ENCODE results near the gene ZNF628. TPM values are rescaled to one million over a fixed set of nuclear protein-coding genes. Genes with fewer than 3 reads are reported as not detected.
A peak's percentile ranks its signal among the peaks of the same experiment; 100 is the strongest.

Gene ZNF628
- 8.8 and 10.0 TPM in 2 replicates for total RNA-seq

DNA sequence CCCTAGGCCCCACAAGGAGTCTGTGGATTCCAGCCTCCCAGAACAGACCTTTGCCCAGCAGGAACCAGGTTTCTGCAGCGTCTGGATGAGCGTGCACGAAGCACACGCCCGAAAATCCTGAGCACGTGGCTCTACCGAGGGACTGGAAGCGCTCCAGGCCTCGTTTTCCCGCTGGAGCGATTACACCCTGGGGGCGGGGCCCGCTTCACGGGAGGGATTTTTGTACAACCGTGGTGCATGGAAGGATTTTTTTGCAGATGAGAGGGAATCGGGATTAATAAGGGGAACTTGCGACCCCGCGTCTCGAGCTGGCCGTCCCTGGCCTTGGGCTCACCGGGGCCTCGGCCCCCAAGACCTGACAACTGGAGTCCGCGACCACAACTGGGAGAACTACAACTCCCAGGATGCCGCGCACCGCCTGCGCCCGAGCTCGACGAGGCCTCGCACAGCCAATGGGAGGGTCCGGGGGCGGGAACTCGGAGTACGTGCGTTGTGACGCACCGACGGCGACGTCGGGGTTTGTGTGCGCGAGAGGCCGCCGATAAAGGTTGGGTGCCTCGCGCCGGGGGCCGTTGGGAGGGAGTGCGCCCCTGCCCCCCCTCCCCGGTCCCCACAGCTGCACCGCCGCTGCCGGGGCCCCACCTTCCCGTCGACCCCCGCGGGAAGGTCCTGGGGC lies at the start of gene ZNF628:
Gene ZNF628 (plus strand): TSS at position 518 of the 676 bp plus-strand sequence. CDS start 3,294 bp downstream, outside the sequence.
- DNase-seq, result peak; percentile 99
- H3K27me3 Mint-ChIP-seq, result no peaks in the 10 kb centered on the region
- peak within 1 kb of the TSS; percentile 96 for H3K27ac Mint-ChIP-seq
- intact Hi-C loops (cut with micrococcal nuclease), result loop anchor here (1.0 to 5.0 kb wide), 5 partner anchors 9 to 1014 kb away; partner anchors contain the start of genes FIZ1, ISOC2, LENG9 and NAT14
- peaks cover 23% of the 10 kb centered on the region for H3K4me1 Mint-ChIP-seq
- peak within 1 kb of the TSS; percentile 93 for H3K4me3 Mint-ChIP-seq
- peaks cover 3% of the 10 kb centered on the region for H3K36me3 Mint-ChIP-seq (ENCODE audit: low read depth)
- H3K9me3 Mint-ChIP-seq, result no peaks in the 10 kb centered on the region

DNA sequence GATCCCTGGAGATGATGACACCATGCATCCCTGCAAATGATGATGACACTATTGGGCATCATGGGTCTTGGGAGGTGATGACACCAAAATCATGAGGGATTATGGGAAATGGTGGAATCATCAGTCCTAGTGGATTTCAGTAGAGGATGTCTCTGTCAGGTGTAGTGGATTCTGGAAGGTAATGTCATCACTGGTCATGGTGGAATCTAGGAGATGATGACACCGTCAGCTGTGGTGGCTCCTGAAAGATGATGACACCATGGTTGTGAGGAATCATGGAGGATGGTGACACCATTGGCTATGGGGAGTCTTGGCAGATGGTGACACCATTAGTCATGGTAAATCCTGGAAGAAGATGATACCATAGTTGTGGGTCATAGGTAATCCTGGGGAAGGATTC lies 45.2 kb upstream of the ZNF628 start:
- Mint-ChIP-seq H3K4me1 (no peaks in the 10 kb centered on the region), H3K4me3 (no peak overlapping the region), H3K27ac (no peak overlapping the region), H3K36me3 (ENCODE audit: low read depth) (no peaks in the 10 kb centered on the region), H3K9me3 (peaks cover 5% of the 10 kb centered on the region), H3K27me3 (peaks cover 19% of the 10 kb centered on the region)
- intact Hi-C loops (cut with micrococcal nuclease), result no loop called here
- no peak for DNase-seq

DNA sequence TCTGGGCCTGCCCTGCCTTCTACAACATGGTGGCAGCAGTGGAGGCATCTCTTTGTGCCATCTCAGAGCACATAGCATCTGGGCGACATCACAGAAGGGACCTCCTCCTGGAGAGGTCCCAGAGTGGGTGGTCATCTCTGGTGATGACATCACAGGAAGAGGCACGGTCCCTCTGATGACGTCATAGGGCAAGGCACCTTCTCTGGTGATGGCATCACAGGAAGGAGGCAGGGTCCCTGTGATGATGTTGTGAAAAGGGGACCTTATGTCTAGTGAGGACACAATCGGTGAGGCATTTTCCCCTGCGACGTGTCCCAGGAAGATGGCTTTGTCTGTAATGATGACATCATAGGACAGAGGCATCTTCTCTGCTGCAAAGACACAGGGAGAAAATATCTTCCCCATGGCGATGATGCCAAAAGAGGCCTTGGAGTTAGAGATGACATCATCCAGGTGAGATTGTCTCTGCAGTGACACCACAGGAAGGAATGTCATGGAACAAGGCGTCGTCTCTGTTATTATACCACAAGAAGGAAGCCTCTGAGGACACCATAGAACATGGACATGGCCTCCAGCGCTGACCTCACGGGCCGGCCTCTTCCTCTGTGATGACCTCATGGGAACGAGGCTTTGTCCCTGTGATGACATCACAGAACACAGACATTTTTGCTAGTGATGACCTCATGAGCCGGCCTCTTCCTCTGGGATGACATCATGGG lies 44.0 kb upstream of the ZNF628 start:
- peaks cover 26% of the 10 kb centered on the region for H3K27me3 Mint-ChIP-seq
- H3K9me3 Mint-ChIP-seq, result peaks cover 5% of the 10 kb centered on the region
- no peak for DNase-seq
- no peak overlapping the region for H3K27ac Mint-ChIP-seq
- intact Hi-C loops (cut with micrococcal nuclease), result no loop called here
- H3K4me1 Mint-ChIP-seq, result peaks cover under 1% of the 10 kb centered on the region
- H3K36me3 Mint-ChIP-seq (ENCODE audit: low read depth), result no peaks in the 10 kb centered on the region
- no peak overlapping the region for H3K4me3 Mint-ChIP-seq

DNA sequence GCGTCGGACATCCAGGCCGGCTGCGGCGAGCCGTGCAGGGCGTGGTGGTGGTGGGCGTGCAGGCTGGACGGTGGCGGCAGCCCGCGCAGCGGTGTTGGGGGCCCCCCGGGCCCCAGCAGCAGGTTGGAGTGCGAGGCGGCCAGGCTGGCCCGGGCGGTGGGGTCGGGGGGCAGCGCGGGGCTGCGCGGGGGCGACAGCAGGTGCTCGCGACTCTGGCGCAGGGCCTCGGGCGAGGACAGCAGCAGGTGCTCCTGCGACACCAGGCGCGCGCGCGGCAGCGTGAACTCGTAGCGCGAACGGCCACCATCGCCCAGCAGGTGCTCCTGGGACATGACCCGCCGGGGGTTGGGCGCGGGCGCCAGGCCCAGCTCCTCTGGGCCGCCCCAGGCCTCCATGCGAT lies 43.1 kb upstream of the ZNF628 start:
- no peak for DNase-seq
- Mint-ChIP-seq H3K4me1 (peaks cover 2% of the 10 kb centered on the region), H3K9me3 (peaks cover 5% of the 10 kb centered on the region), H3K27me3 (peaks cover 29% of the 10 kb centered on the region), H3K27ac (no peak overlapping the region), H3K4me3 (no peak overlapping the region), H3K36me3 (ENCODE audit: low read depth) (no peaks in the 10 kb centered on the region)
- intact Hi-C loops (cut with micrococcal nuclease), result no loop called here

DNA sequence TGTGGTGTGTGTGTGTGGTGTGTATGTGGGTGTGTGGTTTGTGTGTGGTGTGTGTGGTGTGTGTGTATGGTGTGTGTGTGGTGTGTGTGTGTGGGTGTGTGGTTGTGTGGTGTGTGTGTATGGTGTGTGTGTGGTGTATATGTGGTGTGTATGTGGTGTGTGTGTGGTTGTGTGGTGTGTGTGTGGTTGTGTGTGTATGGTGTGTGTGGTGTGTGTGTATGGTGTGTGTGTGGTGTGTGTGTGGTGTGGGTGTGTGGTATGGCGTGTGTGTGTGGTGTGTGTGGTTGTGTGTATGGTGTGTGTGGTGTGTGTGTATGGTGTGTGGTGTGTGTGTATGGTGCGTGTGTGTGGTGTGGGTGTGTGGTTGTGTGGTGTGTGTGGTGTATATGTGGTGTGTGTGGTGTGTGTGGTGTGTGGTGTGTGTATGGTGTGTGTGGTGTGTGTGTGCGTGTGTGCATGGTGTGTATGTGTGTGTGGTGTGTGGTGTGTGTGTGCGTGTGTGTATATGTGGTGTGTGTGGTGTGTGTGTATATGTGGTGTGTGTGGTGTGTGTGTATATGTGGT lies 42.0 kb upstream of the ZNF628 start:
- intact Hi-C loops (cut with micrococcal nuclease), result no loop called here
- no peak for DNase-seq
- H3K27ac Mint-ChIP-seq, result no peak overlapping the region
- no peak overlapping the region for H3K4me3 Mint-ChIP-seq
- H3K9me3 Mint-ChIP-seq, result peaks cover 5% of the 10 kb centered on the region
- H3K27me3 Mint-ChIP-seq, result peaks cover 33% of the 10 kb centered on the region
- H3K4me1 Mint-ChIP-seq, result peaks cover 2% of the 10 kb centered on the region
- no peaks in the 10 kb centered on the region for H3K36me3 Mint-ChIP-seq (ENCODE audit: low read depth)

DNA sequence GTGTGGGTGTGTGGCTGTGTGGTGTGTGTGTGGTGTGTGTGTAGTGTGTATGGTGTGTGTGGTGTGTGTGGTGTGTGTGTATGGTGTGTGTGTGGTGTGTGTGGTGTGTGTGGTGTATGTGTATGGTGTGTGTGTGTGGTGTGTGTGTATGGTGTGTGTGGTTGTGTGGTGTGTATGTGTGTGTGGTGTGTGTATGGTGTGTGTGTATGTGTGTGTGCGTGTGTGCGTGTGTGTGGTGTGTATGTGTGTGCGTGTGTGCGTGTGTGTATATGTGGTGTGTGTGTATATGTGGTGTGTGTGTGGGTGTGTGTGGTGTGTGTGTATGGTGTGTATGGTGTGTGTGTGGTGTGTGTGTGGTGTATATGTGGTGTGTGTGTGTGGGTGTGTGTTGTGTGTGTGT lies 41.4 kb upstream of the ZNF628 start:
- Mint-ChIP-seq H3K27me3 (peaks cover 37% of the 10 kb centered on the region), H3K4me3 (no peak overlapping the region), H3K4me1 (peaks cover 2% of the 10 kb centered on the region), H3K9me3 (peaks cover 5% of the 10 kb centered on the region), H3K36me3 (ENCODE audit: low read depth) (no peaks in the 10 kb centered on the region), H3K27ac (no peak overlapping the region)
- intact Hi-C loops (cut with micrococcal nuclease), result no loop called here
- DNase-seq, result no peak

DNA sequence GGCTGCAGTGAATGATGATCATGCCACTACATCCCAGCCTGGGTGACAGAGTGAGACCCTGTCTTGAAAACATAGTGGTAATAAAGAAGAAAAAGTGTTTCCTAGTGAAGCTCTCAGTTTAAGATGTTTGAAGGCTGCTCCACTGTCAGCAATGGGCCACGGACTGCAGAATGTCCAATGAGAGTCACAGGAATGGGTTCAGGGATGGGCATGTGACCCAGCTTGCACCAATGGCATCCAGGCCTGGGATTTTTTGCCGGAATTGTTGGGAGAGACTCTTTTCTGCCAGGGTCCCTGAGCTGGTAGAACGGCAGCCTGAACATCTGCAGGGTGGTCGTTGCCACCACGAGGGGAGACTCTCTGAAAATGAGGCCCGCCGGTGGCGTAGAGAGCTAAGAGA lies 39.6 kb upstream of the ZNF628 start:
- no peak for DNase-seq
- Mint-ChIP-seq H3K27ac (no peak overlapping the region), H3K4me1 (peaks cover 11% of the 10 kb centered on the region), H3K36me3 (ENCODE audit: low read depth) (peaks cover 2% of the 10 kb centered on the region), H3K27me3 (peaks cover 46% of the 10 kb centered on the region), H3K9me3 (no peaks in the 10 kb centered on the region), H3K4me3 (no peak overlapping the region)
- intact Hi-C loops (cut with micrococcal nuclease), result no loop called here

DNA sequence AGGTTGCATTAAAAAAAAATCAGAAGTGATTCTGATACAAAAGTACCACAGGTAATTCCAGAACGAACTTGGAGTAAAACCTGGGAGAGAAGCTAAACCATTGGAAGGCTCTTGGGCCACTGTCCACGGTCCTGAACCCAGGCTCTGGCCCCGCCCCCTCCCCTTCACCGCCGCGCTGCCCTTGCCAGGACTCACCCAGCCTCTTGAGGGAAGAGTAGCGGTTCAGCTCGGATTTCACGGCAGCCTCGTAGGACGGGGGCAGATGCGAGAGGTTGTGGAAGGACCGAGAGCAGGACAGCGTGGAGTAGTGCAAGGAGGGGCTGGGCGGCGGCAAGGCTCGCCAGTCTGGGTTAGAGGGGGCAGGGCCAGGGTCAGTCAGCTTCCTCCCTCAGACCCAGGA lies 39.0 kb upstream of the ZNF628 start:
- peaks cover 44% of the 10 kb centered on the region for H3K27me3 Mint-ChIP-seq
- peak; percentile 77 for DNase-seq
- intact Hi-C loops (cut with micrococcal nuclease), result no loop called here
- no peaks in the 10 kb centered on the region for H3K9me3 Mint-ChIP-seq
- H3K4me3 Mint-ChIP-seq, result no peak overlapping the region
- H3K36me3 Mint-ChIP-seq (ENCODE audit: low read depth), result peaks cover 2% of the 10 kb centered on the region
- peaks cover 11% of the 10 kb centered on the region for H3K4me1 Mint-ChIP-seq
- H3K27ac Mint-ChIP-seq, result no peak overlapping the region

DNA sequence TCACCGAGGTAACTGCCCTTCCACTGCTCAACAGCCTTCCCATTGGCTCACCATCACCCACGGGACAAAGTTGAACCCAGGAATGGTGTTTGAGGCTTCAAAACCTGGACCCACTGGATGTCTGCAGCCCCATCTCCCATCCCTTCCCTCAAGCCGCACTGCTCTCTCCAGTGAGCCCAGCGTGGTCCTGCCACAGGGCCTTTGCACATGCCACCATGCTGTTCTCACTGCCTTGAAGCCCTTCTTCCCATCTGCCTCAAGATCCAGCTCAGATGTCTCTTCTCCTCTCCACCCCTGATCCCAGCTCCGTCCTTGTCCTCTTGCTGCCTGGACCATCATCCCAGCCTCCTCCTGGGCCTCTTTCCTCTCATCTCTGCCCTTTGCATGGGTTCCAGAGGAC lies 37.4 kb upstream of the ZNF628 start:
- H3K4me3 Mint-ChIP-seq, result no peak overlapping the region
- DNase-seq, result no peak
- no peak overlapping the region for H3K27ac Mint-ChIP-seq
- peaks cover 14% of the 10 kb centered on the region for H3K4me1 Mint-ChIP-seq
- H3K27me3 Mint-ChIP-seq, result peaks cover 52% of the 10 kb centered on the region
- no peaks in the 10 kb centered on the region for H3K9me3 Mint-ChIP-seq
- H3K36me3 Mint-ChIP-seq (ENCODE audit: low read depth), result peaks cover 2% of the 10 kb centered on the region
- intact Hi-C loops (cut with micrococcal nuclease), result no loop called here

DNA sequence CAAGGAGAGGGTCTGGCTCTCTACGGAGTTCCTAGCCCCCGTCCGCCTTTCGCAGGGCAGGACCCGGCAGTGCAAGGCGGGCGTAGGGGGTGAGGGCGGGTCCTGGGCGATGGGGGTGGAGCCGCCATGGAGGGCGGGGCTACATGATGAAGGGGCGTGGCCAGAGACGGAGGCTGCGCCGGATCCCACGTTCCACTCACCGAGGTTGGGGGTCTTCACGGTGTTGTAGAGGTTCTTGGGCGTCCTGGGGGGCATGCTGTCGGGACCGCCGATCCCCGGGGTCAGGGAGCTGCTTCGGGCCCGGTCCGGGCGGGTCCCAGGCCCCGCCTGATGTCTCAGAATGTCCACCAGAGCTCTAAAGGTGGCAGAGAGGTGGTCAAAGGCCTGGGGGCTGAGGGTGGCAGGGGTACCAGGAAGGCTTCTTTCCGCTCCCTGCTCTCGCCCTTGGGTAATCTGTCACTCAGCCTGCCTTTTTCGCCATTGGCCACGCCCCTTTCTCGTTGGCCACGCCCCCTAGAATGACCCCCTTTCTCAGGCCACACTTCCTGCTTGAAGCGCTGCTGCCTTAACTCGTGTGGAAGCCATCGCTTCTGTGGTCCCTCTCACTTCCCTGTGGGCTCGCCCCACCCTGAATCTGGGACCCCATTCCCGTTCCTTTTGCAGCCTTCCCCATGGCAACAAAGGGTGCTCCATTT lies 35.9 kb upstream of the ZNF628 start:
- Mint-ChIP-seq H3K27ac (no peak overlapping the region), H3K9me3 (no peaks in the 10 kb centered on the region), H3K36me3 (ENCODE audit: low read depth) (peaks cover 2% of the 10 kb centered on the region), H3K4me1 (peaks cover 14% of the 10 kb centered on the region), H3K27me3 (peaks cover 65% of the 10 kb centered on the region), H3K4me3 (no peak overlapping the region)
- intact Hi-C loops (cut with micrococcal nuclease), result loop anchor here (5.0 kb wide), 1 partner anchor 278 kb away; no protein-coding TSS in a partner anchor
- DNase-seq, result no peak

DNA sequence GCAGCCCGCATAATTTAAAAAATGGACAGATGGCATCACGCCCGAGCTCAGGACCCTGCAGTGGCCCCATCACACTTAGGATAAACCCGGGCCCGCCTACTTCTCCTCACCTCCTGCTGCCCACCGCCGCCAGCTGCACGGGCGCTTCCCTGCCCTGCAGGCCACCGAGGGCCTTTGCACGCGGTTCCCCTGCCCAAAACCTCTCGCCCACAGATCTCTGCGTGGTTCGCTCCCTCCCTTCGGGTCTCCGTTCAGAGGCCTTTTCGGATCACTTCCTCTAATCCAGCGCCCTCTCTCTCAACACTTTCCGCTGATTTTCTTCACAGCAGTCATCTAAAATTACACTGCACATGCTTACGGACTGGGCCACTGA lies 35.1 kb upstream of the ZNF628 start:
- no peak for DNase-seq
- H3K4me3 Mint-ChIP-seq, result peak overlapping the region; percentile 8
- peaks cover 69% of the 10 kb centered on the region for H3K27me3 Mint-ChIP-seq
- H3K9me3 Mint-ChIP-seq, result no peaks in the 10 kb centered on the region
- intact Hi-C loops (cut with micrococcal nuclease), result loop anchor here (5.0 kb wide), 1 partner anchor 279 kb away; no protein-coding TSS in a partner anchor
- peak overlapping the region; percentile 3 for H3K27ac Mint-ChIP-seq
- H3K36me3 Mint-ChIP-seq (ENCODE audit: low read depth), result peaks cover 2% of the 10 kb centered on the region
- peaks cover 14% of the 10 kb centered on the region for H3K4me1 Mint-ChIP-seq

DNA sequence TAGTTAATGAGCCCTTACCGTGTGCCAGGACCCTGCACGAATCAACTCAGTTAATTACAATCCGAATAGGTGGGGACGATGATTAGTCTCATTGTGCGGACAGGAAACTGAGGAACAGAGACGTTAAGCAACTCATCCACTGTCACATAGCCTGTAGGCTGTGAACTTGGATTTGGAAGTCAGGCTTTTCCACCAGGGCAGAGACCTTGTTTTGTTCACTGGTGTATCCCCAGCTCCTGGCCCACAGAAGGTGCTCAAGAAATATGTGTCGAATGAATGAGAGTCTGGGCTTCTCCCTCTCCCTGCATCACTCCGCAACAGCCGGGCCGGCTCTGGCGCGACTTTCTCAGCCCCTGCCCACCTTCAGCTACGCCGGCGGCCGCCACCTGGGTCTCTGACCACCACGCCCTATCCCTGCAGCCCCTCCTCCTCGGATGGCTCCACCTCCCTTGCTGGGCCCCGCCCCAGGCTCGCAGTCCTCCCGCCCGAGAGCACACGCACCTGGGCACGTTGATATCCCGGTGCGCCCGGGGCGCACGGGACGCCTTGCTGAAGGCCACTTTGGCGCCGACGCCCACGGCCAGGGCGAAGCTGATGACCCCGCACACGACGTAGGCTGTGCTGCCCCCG lies 34.6 kb upstream of the ZNF628 start:
- H3K27me3 Mint-ChIP-seq, result peaks cover 65% of the 10 kb centered on the region
- H3K9me3 Mint-ChIP-seq, result no peaks in the 10 kb centered on the region
- peak overlapping the region; percentile 8 for H3K4me3 Mint-ChIP-seq
- intact Hi-C loops (cut with micrococcal nuclease), result loop anchor here (5.0 kb wide), 1 partner anchor 280 kb away; no protein-coding TSS in a partner anchor
- peak overlapping the region; percentile 3 for H3K27ac Mint-ChIP-seq
- H3K4me1 Mint-ChIP-seq, result peaks cover 14% of the 10 kb centered on the region
- H3K36me3 Mint-ChIP-seq (ENCODE audit: low read depth), result peaks cover 2% of the 10 kb centered on the region
- no peak for DNase-seq

DNA sequence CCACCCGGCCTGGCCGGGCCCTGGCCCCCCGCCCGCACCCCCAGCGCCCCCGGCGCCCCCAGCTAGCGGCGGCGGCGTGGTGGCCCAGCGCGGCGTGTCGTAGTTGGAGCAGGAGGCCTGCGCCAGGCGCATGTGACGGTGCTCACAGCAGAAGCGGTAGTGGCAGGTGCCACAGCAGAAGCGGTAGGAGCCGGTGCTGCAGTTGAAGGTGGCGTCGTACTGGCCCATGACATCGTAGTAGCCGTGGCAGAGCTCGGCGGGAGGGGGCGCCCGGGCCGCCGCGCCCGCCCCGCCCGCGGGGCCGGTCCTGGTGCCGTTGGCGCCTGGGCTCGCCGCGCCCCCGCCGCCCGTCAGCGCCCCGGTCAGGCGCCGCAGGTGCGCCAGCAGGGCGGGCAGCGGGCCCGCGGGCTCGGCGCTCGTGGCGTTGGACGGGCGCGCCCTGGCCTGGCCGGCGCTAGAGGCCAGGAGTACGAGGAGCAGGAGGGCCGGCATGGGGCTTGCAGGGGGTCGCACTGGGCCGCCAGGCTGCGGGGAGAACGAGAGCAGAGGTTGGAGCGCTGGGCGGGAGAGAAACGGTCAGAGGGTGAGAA lies 34.0 kb upstream of the ZNF628 start:
- H3K27ac Mint-ChIP-seq, result no peak overlapping the region
- H3K4me1 Mint-ChIP-seq, result peaks cover 13% of the 10 kb centered on the region
- H3K9me3 Mint-ChIP-seq, result no peaks in the 10 kb centered on the region
- no peak for DNase-seq
- H3K4me3 Mint-ChIP-seq, result no peak overlapping the region
- peaks cover 59% of the 10 kb centered on the region for H3K27me3 Mint-ChIP-seq
- peaks cover 2% of the 10 kb centered on the region for H3K36me3 Mint-ChIP-seq (ENCODE audit: low read depth)
- intact Hi-C loops (cut with micrococcal nuclease), result loop anchor here (5.0 kb wide), 1 partner anchor 280 kb away; no protein-coding TSS in a partner anchor

Measured in activated CD4-positive, alpha-beta T cell treated with anti-CD3 and anti-CD28 coated beads, Interleukin-2, amount 10 ng/mL, durations not matched to agents 24 days and 14 days (primary cell).